ENCODE measurements around the gene HSF4.

HSF4 gene

DNA sequence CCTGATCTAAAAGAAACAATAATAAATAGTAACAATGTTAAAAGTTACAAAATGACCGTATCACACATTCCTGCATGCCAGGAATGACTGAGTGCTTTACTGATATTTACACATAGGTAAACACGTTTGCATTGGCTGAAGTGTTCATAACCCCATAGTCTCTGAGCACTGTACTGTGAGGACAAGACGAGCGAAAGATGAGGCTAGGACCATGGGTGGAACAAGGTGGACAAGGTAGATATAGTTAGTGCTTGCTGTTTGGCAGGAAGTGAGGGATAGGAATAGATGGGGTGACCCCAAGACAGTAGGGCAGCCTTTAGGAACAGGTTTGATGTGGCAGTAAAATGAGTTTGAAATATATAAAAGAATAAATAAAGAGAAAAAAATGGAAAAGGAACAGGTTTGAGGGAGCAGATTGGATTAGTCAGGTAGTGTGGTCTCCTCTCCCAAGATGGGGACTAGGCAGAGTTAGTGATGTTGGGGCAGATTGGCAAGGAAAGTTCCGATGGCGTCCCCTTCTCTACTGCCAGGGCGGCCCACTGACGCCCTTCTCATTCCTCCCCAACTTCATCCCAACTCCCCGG is 27.0 kb downstream of the HSF4 start:
- peak overlapping the region; percentile 97 for H3K4me3 ChIP-seq (ENCODE audit: low read depth, low read length)
- no peak for TF ChIP-seq CTCF (IDR thresholded peaks at IDR 0.05; ENCODE audit: low read depth, low read length)

GRCh38 chr16:67191995-67192681 is 27.6 kb downstream of the HSF4 start, which contains the start of gene E2F4:
Gene E2F4, plus strand, starts transcription at chr16:67192155. Its CDS starts 73 bp downstream, at chr16:67192228.
- no peak for TF ChIP-seq CTCF (IDR thresholded peaks at IDR 0.05; ENCODE audit: low read depth, low read length)
- H3K4me3 ChIP-seq (ENCODE audit: low read depth, low read length): peak within 1 kb of the TSS; percentile 97

- H3K4me3 ChIP-seq (ENCODE audit: low read depth, low read length): peak overlapping the region; percentile 97
- no peak for TF ChIP-seq CTCF (IDR thresholded peaks at IDR 0.05; ENCODE audit: low read depth, low read length)
Measured at GRCh38 chr16:67192781-67193361, 28.3 kb downstream of the HSF4 start.

DNA sequence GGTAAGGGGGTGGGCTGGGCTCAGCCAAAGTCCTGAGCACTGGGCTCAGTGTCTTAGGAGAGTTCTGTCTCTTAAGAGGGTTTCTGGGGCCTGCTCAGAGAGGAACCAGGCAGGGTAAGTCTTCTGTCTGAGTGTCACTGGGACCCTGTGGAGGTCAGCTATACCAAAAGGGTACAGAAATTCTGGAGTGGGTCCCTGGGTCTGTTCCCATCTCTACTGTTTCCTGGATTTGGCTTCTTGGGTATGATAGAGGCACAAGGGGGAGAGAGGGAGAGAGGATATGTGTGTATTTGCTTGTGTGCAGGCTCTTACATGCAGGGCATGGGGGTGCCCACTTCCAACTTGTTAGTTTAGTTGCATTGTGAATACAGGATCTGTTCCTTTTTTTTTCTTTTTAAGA is 29.0 kb downstream of the HSF4 start:
- H3K4me3 ChIP-seq (ENCODE audit: low read depth, low read length): peak overlapping the region; percentile 97
- TF ChIP-seq CTCF (IDR thresholded peaks at IDR 0.05; ENCODE audit: low read depth, low read length): no peak

GRCh38 chr16:67194260-67194659 is 29.7 kb downstream of the HSF4 start:
- no peak overlapping the region for H3K4me3 ChIP-seq (ENCODE audit: low read depth, low read length)
- TF ChIP-seq CTCF (IDR thresholded peaks at IDR 0.05; ENCODE audit: low read depth, low read length): no peak

DNA sequence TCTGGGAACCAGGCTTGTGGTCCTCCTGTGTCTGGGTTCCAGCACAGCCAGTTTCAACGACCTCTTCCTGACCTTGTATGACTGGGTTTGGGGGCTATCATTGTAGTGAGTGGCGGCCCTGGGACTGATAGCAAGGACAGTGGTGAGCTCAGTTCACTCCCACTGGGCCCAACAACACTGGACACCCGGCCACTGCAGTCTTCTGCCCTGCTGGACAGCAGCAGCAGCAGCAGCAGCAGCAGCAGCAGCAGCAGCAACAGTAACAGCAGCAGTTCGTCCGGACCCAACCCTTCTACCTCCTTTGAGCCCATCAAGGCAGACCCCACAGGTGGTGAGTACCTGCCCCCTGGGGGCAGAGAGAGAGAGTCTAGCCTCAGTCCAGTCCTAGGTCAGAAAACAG is 31.1 kb downstream of the HSF4 start:
- no peak overlapping the region for H3K4me3 ChIP-seq (ENCODE audit: low read depth, low read length)
- no peak for TF ChIP-seq CTCF (IDR thresholded peaks at IDR 0.05; ENCODE audit: low read depth, low read length)

- no peak for TF ChIP-seq CTCF (IDR thresholded peaks at IDR 0.05; ENCODE audit: low read depth, low read length)
- H3K4me3 ChIP-seq (ENCODE audit: low read depth, low read length): no peak overlapping the region
Measured at GRCh38 chr16:67196881-67197280, 32.3 kb downstream of the HSF4 start.

Measured in WI38 (cell line).